ENCODE results near the gene KCNG3. TPM values are rescaled to one million over a fixed set of nuclear protein-coding genes. Genes with fewer than 3 reads are reported as not detected.

Gene KCNG3
- total and polyA plus RNA-seq, 11 donors: not detected

DNA sequence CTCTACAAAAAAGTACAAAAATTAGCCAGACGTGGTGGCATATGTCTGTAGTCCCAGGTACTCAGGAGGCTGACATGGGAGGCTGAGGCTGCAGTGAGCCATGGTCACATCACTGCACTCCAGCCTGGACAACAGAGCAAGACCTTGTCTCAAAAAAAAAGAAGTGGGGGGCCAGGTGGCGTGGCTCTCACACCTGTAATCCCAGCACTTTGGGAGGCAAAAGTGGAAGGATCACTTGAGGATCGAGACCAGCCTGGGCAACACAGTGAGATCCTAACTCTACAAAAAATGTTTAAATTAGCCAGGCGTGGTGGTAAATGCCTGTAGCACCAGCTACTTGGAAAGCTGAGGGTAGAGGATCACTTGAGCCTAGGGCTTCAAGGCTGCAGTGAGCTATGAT, 23.1 kb downstream of the KCNG3 start:
- no peak for ATAC-seq
- no peak for DNase-seq
- TF ChIP-seq, protein P1, sequence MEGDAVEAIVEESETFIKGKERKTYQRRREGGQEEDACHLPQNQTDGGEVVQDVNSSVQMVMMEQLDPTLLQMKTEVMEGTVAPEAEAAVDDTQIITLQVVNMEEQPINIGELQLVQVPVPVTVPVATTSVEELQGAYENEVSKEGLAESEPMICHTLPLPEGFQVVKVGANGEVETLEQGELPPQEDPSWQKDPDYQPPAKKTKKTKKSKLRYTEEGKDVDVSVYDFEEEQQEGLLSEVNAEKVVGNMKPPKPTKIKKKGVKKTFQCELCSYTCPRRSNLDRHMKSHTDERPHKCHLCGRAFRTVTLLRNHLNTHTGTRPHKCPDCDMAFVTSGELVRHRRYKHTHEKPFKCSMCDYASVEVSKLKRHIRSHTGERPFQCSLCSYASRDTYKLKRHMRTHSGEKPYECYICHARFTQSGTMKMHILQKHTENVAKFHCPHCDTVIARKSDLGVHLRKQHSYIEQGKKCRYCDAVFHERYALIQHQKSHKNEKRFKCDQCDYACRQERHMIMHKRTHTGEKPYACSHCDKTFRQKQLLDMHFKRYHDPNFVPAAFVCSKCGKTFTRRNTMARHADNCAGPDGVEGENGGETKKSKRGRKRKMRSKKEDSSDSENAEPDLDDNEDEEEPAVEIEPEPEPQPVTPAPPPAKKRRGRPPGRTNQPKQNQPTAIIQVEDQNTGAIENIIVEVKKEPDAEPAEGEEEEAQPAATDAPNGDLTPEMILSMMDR (IDR thresholded peaks at IDR 0.05): no peak
- no peak for TF ChIP-seq POLR2A (IDR thresholded peaks at IDR 0.05)
- Histone ChIP-seq H3K4me3 (no peak overlapping the region), H3K27ac (no peak overlapping the region), H3K4me1 (no peaks in the 10 kb centered on the region), H3K36me3 (no peaks in the 10 kb centered on the region), H3K9me3 (peaks cover 0 to 18% (median 0%) of the 10 kb centered on the region in 12 donors), H3K27me3 (no peaks in the 10 kb centered on the region)
- 74 to 88% (median 79%) methylated on average over 4 of the region's 4 CpGs for WGBS, 4 donors
- intact Hi-C loops (cut with DNase I): no loop called here

DNA sequence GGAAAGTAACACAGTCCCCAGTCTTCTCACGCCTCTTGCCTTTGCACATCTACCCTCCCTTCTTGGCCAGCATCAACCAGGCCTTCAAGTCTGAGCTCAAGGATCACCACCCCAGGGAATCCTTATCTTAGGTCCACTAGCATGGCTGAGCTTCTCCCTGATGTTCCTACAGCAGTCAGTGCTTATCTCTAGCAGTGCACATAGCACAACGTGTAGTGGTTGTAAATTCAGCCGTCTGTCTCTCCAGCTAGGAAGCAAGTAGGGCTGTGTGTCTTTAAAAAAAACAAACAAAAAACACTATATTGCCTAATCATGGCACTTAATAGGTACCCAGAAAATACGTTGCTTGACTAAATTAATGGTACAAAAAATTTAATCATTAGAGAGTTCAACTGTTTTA, 29.2 kb downstream of the KCNG3 start:
- TF ChIP-seq, protein P1 (IDR thresholded peaks at IDR 0.05): no peak
- TF ChIP-seq POLR2A (IDR thresholded peaks at IDR 0.05): no peak
- ATAC-seq: no peak
- intact Hi-C loops (cut with DNase I): no loop called here
- 29 to 37% (median 33%) methylated on average over 4 of the region's 4 CpGs for WGBS, 4 donors
- H3K27ac ChIP-seq: no peak overlapping the region
- H3K36me3 ChIP-seq: no peaks in the 10 kb centered on the region
- peaks cover 0 to 4% (median 0%) of the 10 kb centered on the region in 9 donors for H3K27me3 ChIP-seq
- no peak overlapping the region for H3K4me3 ChIP-seq
- H3K9me3 ChIP-seq: peaks cover 0 to 18% (median 0%) of the 10 kb centered on the region in 12 donors
- no peaks in the 10 kb centered on the region for H3K4me1 ChIP-seq
- DNase-seq: no peak

DNA sequence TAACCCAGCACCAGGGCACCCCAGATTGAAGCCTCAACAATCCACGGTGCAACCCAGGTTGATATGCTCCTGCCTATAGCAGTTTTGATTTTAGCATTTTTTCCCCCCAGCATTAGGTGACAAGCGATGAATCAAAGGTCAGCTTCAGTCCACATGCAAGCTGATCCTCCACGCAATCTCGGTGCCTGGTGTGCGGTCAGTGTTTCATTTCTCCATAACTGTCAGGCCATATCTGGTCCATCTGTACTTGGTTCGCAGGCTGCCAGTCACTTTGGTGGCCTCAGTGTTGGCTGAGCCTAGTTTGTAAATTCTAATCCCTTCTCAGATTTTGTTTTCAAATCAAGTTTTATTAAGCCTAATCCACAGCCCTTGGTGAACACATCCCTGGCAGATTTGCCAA, 30.2 kb downstream of the KCNG3 start:
- intact Hi-C loops (cut with DNase I): no loop called here
- Histone ChIP-seq H3K9me3 (peaks cover 0 to 11% (median 0%) of the 10 kb centered on the region in 12 donors), H3K27me3 (peaks cover 0 to 4% (median 0%) of the 10 kb centered on the region in 9 donors), H3K4me3 (no peak overlapping the region), H3K4me1 (no peaks in the 10 kb centered on the region), H3K36me3 (no peaks in the 10 kb centered on the region), H3K27ac (no peak overlapping the region)
- ATAC-seq (no peak), DNase-seq (no peak)
- TF ChIP-seq, protein P1 (IDR thresholded peaks at IDR 0.05): no peak
- TF ChIP-seq POLR2A (IDR thresholded peaks at IDR 0.05): no peak
- WGBS, 4 donors: 87 to 90% (median 88%) methylated on average over 6 of the region's 6 CpGs

DNA sequence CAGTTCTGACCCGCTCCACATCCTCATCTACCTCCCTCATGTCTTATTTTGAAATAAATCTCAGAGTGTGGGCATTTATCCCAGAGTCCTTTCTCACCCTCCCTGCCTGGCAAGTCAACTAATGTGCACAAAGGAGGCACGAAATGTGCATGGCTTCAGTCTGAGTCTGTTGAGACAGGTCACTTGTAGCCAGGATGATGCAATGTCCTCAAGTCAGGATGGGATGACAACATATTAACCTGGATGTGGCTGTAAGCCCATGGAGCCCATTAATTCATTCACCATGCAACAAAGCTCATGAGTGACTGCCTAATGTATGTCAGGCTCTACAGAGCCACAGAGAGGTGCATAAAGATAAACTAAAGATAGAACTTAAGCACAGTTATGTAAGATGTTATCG, 34.5 kb downstream of the KCNG3 start:
- peaks cover 0 to 4% (median 0%) of the 10 kb centered on the region in 9 donors for H3K27me3 ChIP-seq
- no peak overlapping the region for H3K27ac ChIP-seq
- no peak for ATAC-seq
- DNase-seq: no peak
- no peaks in the 10 kb centered on the region for H3K4me1 ChIP-seq
- no peaks in the 10 kb centered on the region for H3K9me3 ChIP-seq
- intact Hi-C loops (cut with DNase I): no loop called here
- TF ChIP-seq POLR2A (IDR thresholded peaks at IDR 0.05): no peak
- TF ChIP-seq, protein P1 (IDR thresholded peaks at IDR 0.05): no peak
- no peaks in the 10 kb centered on the region for H3K36me3 ChIP-seq
- H3K4me3 ChIP-seq: no peak overlapping the region
- 91 to 94% (median 93%) methylated on average over 3 of the region's 3 CpGs for WGBS, 4 donors
